HEK293T (cell line): ENCODE results near the gene RAD51B.

Experiments used
- BHLHE40 ChIP-seq: fragments of 450-650 bp; IDR thresholded peaks from 2 replicates; pipeline ENCODE4 v1.6.1; 2016; ENCODE audit warnings: mild to moderate bottlenecking, moderate library complexity, borderline replicate concordance
- CTBP1 ChIP-seq: fragments of 450-650 bp; IDR thresholded peaks from 2 replicates; pipeline ENCODE4 v1.6.1; 2016; ENCODE audit warnings: borderline replicate concordance
- ELF4 ChIP-seq: fragments of 450-650 bp; IDR thresholded peaks from 2 replicates; pipeline ENCODE4 v1.6.1; 2017; ENCODE audit warnings: antibody characterized with exemption
- FOXA1 ChIP-seq: fragments of 450-650 bp; IDR thresholded peaks from 2 replicates; pipeline ENCODE4 v1.6.1; 2016; ENCODE audit warnings: mild to moderate bottlenecking
- FOXK2 ChIP-seq: fragments of 450-650 bp; IDR thresholded peaks from 2 replicates; pipeline ENCODE4 v1.6.1; 2016; ENCODE audit warnings: mild to moderate bottlenecking
- FOXM1 ChIP-seq: fragments of 450-650 bp; IDR thresholded peaks from 2 replicates; pipeline ENCODE4 v1.6.1; 2017; ENCODE audit warnings: mild to moderate bottlenecking, borderline replicate concordance
- L3MBTL2 ChIP-seq: fragments of 450-650 bp; conservative IDR thresholded peaks from 2 replicates; pipeline ENCODE4 v1.6.1; 2016; ENCODE audit warnings: mild to moderate bottlenecking
- LEF1 ChIP-seq: fragments of 450-650 bp; IDR thresholded peaks from 2 replicates; pipeline ENCODE4 v1.6.1; 2017; ENCODE audit warnings: mild to moderate bottlenecking, borderline replicate concordance
- NFRKB ChIP-seq: fragments of 450-650 bp; IDR thresholded peaks from 2 replicates; pipeline ENCODE4 v1.6.1; 2016; ENCODE audit warnings: mild to moderate bottlenecking, moderate library complexity
- SP1 ChIP-seq: fragments of 450-650 bp; IDR thresholded peaks from 2 replicates; pipeline ENCODE4 v1.6.1; 2017
- SUZ12 ChIP-seq: fragments of 450-650 bp; IDR thresholded peaks from 2 replicates; pipeline ENCODE4 v1.6.1; 2016; ENCODE audit warnings: mild to moderate bottlenecking
- TARDBP ChIP-seq: fragments of 450-650 bp; IDR thresholded peaks from 2 replicates; pipeline ENCODE4 v1.6.1; 2016
- ZNF384 ChIP-seq: fragments of 450-650 bp; IDR thresholded peaks from 2 replicates; pipeline ENCODE4 v1.6.1; 2016
- TF ChIP-seq, protein P1 (sequence below): fragments of 450-650 bp; IDR thresholded peaks from 2 replicates; pipeline ENCODE4 v1.6.1; 2016

DNA sequence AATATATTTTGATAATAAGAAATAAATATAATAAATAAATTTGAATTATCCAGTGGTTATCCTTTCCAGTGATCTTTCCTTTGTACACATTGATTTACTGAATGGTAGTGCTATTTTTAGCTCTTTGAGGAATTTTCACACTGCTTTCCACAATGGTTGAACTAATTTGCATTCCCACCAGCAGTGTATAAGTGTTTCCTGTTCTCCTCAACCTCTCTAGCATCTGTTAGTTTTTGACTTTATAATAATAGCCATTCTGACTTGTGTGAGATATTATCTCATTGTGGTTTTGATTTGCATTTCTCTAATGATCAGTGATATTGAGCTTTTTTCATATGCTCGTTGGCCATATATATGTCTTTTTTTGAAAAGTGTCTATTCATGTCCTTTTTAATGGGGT, 333.7 kb downstream of the RAD51B start:
- TF ChIP-seq CTBP1 (no peak), FOXA1 (no peak), FOXK2 (no peak), ELF4 (no peak), TARDBP (no peak), SUZ12 (no peak), BHLHE40 (no peak), SP1 (no peak), FOXM1 (no peak), NFRKB (no peak), L3MBTL2 (no peak), LEF1 (no peak), ZNF384 (no peak)
- TF ChIP-seq, protein P1, sequence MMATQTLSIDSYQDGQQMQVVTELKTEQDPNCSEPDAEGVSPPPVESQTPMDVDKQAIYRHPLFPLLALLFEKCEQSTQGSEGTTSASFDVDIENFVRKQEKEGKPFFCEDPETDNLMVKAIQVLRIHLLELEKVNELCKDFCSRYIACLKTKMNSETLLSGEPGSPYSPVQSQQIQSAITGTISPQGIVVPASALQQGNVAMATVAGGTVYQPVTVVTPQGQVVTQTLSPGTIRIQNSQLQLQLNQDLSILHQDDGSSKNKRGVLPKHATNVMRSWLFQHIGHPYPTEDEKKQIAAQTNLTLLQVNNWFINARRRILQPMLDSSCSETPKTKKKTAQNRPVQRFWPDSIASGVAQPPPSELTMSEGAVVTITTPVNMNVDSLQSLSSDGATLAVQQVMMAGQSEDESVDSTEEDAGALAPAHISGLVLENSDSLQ: no peak
